Measurements from ENCODE around the gene PTPRC.

Gene PTPRC

DNA sequence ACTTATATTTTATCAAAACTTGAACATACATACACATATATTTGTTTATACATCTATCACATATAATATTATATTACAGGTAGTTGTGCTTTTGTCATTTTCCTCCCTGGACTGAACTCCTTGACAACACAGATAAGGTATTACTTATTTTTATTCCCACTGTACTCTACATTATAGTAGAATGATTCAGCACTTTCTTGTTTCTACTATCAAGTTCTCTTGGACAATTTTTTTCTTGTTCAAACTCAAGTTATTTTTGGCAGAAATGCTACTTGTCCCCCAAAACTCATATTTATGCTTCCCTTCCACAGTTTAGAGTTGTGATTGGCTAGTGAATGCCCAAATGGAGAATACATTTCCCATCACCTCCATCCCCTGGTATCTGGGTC lies 10.8 kb upstream of the PTPRC start:
- TF ChIP-seq, protein P1, sequence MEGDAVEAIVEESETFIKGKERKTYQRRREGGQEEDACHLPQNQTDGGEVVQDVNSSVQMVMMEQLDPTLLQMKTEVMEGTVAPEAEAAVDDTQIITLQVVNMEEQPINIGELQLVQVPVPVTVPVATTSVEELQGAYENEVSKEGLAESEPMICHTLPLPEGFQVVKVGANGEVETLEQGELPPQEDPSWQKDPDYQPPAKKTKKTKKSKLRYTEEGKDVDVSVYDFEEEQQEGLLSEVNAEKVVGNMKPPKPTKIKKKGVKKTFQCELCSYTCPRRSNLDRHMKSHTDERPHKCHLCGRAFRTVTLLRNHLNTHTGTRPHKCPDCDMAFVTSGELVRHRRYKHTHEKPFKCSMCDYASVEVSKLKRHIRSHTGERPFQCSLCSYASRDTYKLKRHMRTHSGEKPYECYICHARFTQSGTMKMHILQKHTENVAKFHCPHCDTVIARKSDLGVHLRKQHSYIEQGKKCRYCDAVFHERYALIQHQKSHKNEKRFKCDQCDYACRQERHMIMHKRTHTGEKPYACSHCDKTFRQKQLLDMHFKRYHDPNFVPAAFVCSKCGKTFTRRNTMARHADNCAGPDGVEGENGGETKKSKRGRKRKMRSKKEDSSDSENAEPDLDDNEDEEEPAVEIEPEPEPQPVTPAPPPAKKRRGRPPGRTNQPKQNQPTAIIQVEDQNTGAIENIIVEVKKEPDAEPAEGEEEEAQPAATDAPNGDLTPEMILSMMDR (IDR thresholded peaks at IDR 0.05), result no peak
- DNase-seq (ENCODE audit: low spot score), result no peak
- Histone ChIP-seq H3K4me3 (no peak overlapping the region), H3K27ac (no peak overlapping the region)

DNA sequence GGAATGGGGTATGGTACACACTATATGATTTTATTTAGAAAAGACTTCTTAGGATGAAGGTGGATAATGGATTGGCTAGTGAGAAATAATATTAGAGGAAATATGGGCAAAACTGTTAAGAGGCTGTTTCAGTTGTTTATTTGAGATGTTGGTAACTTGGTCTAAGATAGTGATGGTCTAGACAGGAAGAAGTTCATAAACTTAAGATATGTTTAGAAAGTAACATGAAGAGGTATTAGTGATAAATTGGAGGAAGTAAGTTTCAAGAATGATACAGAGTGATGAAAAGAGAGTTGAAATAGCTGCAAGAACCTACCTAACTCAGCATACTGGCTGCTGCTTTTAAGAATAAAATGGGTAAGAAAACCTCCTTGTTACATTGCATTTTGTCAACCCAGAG lies 9.2 kb upstream of the PTPRC start:
- TF ChIP-seq, protein P1 (IDR thresholded peaks at IDR 0.05), result no peak
- no peak overlapping the region for H3K27ac ChIP-seq
- no peak overlapping the region for H3K4me3 ChIP-seq
- no peak for DNase-seq (ENCODE audit: low spot score)

DNA sequence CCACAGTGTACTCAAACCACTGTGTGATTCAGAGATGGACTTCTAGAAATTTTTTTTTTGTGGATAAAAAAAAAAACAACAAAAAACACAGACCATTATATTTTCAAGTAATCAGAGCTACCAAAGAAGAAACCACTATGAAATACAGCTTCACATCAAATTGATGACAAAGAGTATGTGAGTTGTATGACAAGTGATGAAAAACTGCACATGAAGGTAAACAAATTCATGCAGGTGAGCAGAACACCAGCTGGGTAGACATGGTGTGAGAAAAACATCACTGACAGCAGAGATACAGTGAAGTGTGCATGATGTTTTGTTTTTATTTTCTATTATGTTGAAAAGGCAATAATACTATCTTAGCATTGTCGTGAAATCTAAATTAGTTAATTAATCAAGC lies 8.0 kb upstream of the PTPRC start:
- TF ChIP-seq, protein P1 (IDR thresholded peaks at IDR 0.05), result no peak
- Histone ChIP-seq H3K27ac (no peak overlapping the region), H3K4me3 (no peak overlapping the region)
- DNase-seq (ENCODE audit: low spot score), result no peak

DNA sequence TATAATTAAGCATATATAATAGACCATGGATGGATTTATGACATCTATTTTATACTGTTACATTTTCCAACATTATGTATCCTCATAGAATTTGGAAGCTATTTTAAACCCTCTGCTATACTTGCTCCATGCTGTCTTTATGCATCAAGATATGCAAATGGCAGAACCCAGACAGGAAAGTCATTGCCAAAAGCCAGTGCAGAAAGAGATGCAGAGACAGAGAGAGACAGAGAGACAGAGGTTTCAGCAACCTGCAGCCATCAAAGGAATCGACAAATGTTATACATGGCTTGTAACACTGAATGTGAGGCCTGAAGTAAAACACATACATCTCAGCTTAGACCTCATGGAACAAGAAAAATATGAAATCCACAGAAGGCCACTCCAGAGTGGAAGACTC lies 7.5 kb upstream of the PTPRC start:
- DNase-seq (ENCODE audit: low spot score), result no peak
- TF ChIP-seq, protein P1 (IDR thresholded peaks at IDR 0.05), result no peak
- H3K4me3 ChIP-seq, result no peak overlapping the region
- H3K27ac ChIP-seq, result no peak overlapping the region

DNA sequence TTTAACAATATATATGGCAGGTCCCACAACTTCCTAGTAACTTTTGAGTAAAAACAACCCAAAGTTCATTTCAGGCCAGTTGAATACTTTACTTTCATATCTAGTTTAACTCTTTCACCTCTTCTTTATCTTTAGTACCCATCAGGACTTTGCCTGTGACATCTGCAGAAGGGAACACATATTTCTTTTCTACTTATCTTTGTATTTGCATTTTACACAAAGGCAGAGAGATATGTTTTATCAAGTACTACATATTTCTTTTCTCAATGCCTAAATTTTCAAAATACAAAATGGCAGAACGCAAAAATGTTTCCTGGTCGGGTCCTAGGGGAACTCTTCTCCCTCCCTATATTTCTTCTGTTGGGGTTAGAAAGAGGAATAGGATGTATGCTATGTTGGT lies 6.8 kb upstream of the PTPRC start:
- DNase-seq (ENCODE audit: low spot score), result no peak
- TF ChIP-seq, protein P1 (IDR thresholded peaks at IDR 0.05), result no peak
- H3K27ac ChIP-seq, result no peak overlapping the region
- no peak overlapping the region for H3K4me3 ChIP-seq

DNA sequence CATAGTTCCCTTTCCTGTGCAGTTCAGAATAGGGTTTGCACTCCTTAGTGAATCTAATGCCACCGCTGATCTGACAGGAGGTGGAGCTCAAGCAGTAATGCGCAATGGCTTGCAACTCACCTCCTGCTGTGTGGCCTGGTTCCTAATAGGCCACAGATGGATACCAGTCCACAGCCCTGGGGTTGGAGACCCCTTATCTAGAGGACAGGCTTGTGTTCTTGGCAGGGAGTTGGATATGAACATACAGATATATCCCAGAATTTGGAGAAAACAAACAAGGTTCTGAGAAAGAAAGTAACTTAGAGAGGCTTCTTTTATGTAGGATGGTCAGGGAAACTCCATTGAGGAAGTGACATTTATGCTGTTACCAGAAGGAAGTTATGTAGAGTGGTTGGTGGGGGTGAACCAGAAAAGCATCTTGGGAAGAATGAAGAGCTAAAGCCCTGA lies 5.1 kb upstream of the PTPRC start:
- TF ChIP-seq, protein P1 (IDR thresholded peaks at IDR 0.05), result no peak
- H3K27ac ChIP-seq, result no peak overlapping the region
- H3K4me3 ChIP-seq, result no peak overlapping the region
- DNase-seq (ENCODE audit: low spot score), result no peak

DNA sequence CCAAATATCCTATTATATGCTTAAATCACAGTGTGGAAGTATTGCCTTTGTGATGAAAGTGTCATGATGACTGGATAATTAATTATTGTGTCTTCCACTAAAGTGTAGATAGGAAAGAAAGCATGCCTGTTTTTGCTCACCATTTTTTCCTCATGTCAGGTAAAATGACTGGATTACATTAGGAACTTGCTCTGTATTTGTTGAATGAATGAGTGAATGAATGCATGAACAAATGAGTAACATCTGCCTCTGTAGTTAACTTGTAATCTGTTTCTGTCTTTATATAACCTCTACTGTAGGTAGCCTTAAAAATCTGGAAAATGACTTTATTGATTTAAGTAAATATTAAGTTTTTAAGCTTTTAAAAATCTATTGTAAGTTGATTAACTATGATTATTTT lies 2.9 kb upstream of the PTPRC start:
- no peak for DNase-seq (ENCODE audit: low spot score)
- Histone ChIP-seq H3K27ac (no peak overlapping the region), H3K4me3 (no peak overlapping the region)
- TF ChIP-seq, protein P1 (IDR thresholded peaks at IDR 0.05), result no peak
